Stimulated activated CD4-positive, alpha-beta T cell treated with anti-CD3 and anti-CD28 coated beads, Interleukin-15, amount 100 ng/mL, for 24 hours (primary cell): ENCODE measurements around the gene CNTNAP5.

Experiments
- DNase-seq: peaks from one replicate; pipeline ENCODE4 v3.0.0-alpha.2; 2020

The CNTNAP5 gene

GRCh38 chr2:124647663-124648062 is 622.6 kb downstream of the CNTNAP5 start:
- no peak for DNase-seq

- no peak for DNase-seq
Observed at GRCh38 chr2:124649001-124649400, 623.9 kb downstream of the CNTNAP5 start.

- no peak for DNase-seq
Observed at GRCh38 chr2:124652099-124652498, 627.0 kb downstream of the CNTNAP5 start.

- no peak for DNase-seq
Observed at GRCh38 chr2:124658373-124658772, 633.3 kb downstream of the CNTNAP5 start.

GRCh38 chr2:124661558-124661957 is 636.5 kb downstream of the CNTNAP5 start:
- no peak for DNase-seq

GRCh38 chr2:124662946-124663644 is 638.0 kb downstream of the CNTNAP5 start:
- DNase-seq: no peak

- no peak for DNase-seq
Observed at GRCh38 chr2:124663645-124663997, 638.5 kb downstream of the CNTNAP5 start.

GRCh38 chr2:124664363-124664762 is 639.3 kb downstream of the CNTNAP5 start:
- DNase-seq: no peak

GRCh38 chr2:124666976-124667375 is 641.9 kb downstream of the CNTNAP5 start:
- DNase-seq: no peak

GRCh38 chr2:124668161-124668560 is 643.1 kb downstream of the CNTNAP5 start:
- no peak for DNase-seq

GRCh38 chr2:124670187-124670586 is 645.1 kb downstream of the CNTNAP5 start:
- DNase-seq: no peak

GRCh38 chr2:124678043-124678442 is 653.0 kb downstream of the CNTNAP5 start:
- no peak for DNase-seq

- DNase-seq: no peak
Observed at GRCh38 chr2:124683536-124684428, 658.7 kb downstream of the CNTNAP5 start.

GRCh38 chr2:124689348-124689747 is 664.3 kb downstream of the CNTNAP5 start:
- DNase-seq: no peak

- DNase-seq: no peak
Observed at GRCh38 chr2:124692216-124692615, 667.1 kb downstream of the CNTNAP5 start.

- no peak for DNase-seq
Observed at GRCh38 chr2:124692707-124693106, 667.6 kb downstream of the CNTNAP5 start.

- DNase-seq: no peak
Observed at GRCh38 chr2:124693156-124693555, 668.1 kb downstream of the CNTNAP5 start.

GRCh38 chr2:124698979-124699565 is 674.0 kb downstream of the CNTNAP5 start:
- DNase-seq: no peak

- DNase-seq: no peak
Observed at GRCh38 chr2:124702777-124703176, 677.7 kb downstream of the CNTNAP5 start.

- DNase-seq: no peak
Observed at GRCh38 chr2:124704071-124704925, 679.2 kb downstream of the CNTNAP5 start.

GRCh38 chr2:124708661-124709060 is 683.6 kb downstream of the CNTNAP5 start:
- no peak for DNase-seq

GRCh38 chr2:124713969-124714368 is 688.9 kb downstream of the CNTNAP5 start:
- no peak for DNase-seq

- no peak for DNase-seq
Observed at GRCh38 chr2:124725187-124725586, 700.1 kb downstream of the CNTNAP5 start.
